Endothelial cell of umbilical vein (primary cell): ENCODE data around the gene RIF1. TPM values are rescaled to one million over a fixed set of nuclear protein-coding genes. Genes with fewer than 3 reads are reported as not detected.

ENCODE experiments used
- BruUV-seq: library from RNA; stranded (reverse); fragments of 400-500 nt; replicated peaks from 2 replicates; lab custom pipeline; 2021; lab: Mats Ljungman, UMichigan
- CTCF ChIA-PET: fragments of 300-600, 350-600 bp; sonication (Branson Sonifier 250); formaldehyde crosslinking; loops from one replicate; lab custom pipeline; 2021; ENCODE audit warnings: antibody characterized with exemption, inconsistent platforms; lab: Charles Lee
- POLR2A ChIA-PET: fragments of 300-600, 350-600 bp; sonication (Branson Sonifier 250); formaldehyde crosslinking; loops from one replicate; lab custom pipeline; 2021; ENCODE audit warnings: antibody characterized with exemption, inconsistent platforms; lab: Charles Lee
- DNase-seq: peaks from one replicate; pipeline ENCODE4 v3.0.0-alpha.2; 2011; ENCODE audit warnings: low read depth, low spot score
- FAIRE-seq: peaks from 2 replicates; lab custom pipeline; 2011; peaks lifted over from hg19 to GRCh38; lab: Jason Lieb, UNC
- H2AFZ ChIP-seq: 2 replicates; pipeline ENCODE4 v1.6.0; 2012; ENCODE audit warnings: low read depth, low read length, control low read depth, inconsistent platforms
- H3K27ac ChIP-seq: 2 replicates; pipeline ENCODE4 v1.5.1; 2011; ENCODE audit warnings: low read depth, mild to moderate bottlenecking, control low read depth, low read length, moderate library complexity; ENCODE audit not compliant: insufficient read depth
- H3K27me3 ChIP-seq, 2 experiments: 2 replicates each; pipeline versions ENCODE4 v1.6.0 to v1.6.1; 2011; ENCODE audit warnings: low read length in 2 of 2, mixed read lengths in 1 of 2; ENCODE audit not compliant: control insufficient read depth in 2 of 2, insufficient read depth in 2 of 2
- H3K36me3 ChIP-seq, 2 experiments: 2 replicates in 1 of 2; 3 replicates in 1 of 2; pipeline ENCODE4 v1.5.1; 2011; ENCODE audit warnings: low read length in 2 of 2, mild to moderate bottlenecking in 1 of 2, moderate library complexity in 1 of 2; ENCODE audit not compliant: control insufficient read depth in 2 of 2, insufficient read depth in 2 of 2; ENCODE audit errors: extremely low read depth in 1 of 2
- H3K4me1 ChIP-seq: 3 replicates; pipeline ENCODE4 v1.5.1; 2011; ENCODE audit warnings: mild to moderate bottlenecking, low read length; ENCODE audit not compliant: control insufficient read depth, insufficient read depth; ENCODE audit errors: extremely low read depth
- H3K4me2 ChIP-seq: 2 replicates; pipeline ENCODE4 v1.6.1; 2011; ENCODE audit warnings: low read length, control low read depth, mixed read lengths; ENCODE audit not compliant: insufficient read depth
- H3K4me3 ChIP-seq, 3 experiments: fragments of 200-600 bp in 1 of 3; sonication (generic), shearing (Covaris generic) in 1 of 3; replicated peaks in 1 of 3; 2 replicates each; pipeline ENCODE4 v1.5.1; 2011 to 2016; ENCODE audit warnings: control low read depth in 3 of 3, low read length in 3 of 3, mild to moderate bottlenecking in 2 of 3, inconsistent platforms in 1 of 3, low read depth in 1 of 3, moderate library complexity in 1 of 3; ENCODE audit not compliant: insufficient read depth in 1 of 3
- H3K79me2 ChIP-seq: 2 replicates; pipeline ENCODE4 v1.6.0; 2012; ENCODE audit warnings: low read length, inconsistent platforms; ENCODE audit not compliant: control insufficient read depth, insufficient read depth
- H3K9ac ChIP-seq: replicated peaks from 2 replicates; pipeline ENCODE3; 2011; ENCODE audit warnings: low read length, control low read depth; ENCODE audit not compliant: insufficient read depth; ENCODE audit errors: extremely low read depth
- H3K9me1 ChIP-seq: replicated peaks from 3 replicates; pipeline ENCODE4 v1.6.0; 2011; ENCODE audit warnings: mild to moderate bottlenecking, low read length; ENCODE audit not compliant: control insufficient read depth, insufficient read depth; ENCODE audit errors: extremely low read depth
- H3K9me3 ChIP-seq: replicated peaks from 2 replicates; pipeline ENCODE4 v1.5.1; 2012; ENCODE audit warnings: low read length, inconsistent platforms; ENCODE audit not compliant: control insufficient read depth, insufficient read depth
- H4K20me1 ChIP-seq: replicated peaks from 2 replicates; pipeline ENCODE3; 2011; ENCODE audit warnings: mild to moderate bottlenecking, low read length; ENCODE audit not compliant: control insufficient read depth, insufficient read depth; ENCODE audit errors: extremely low read depth
- EZH2 ChIP-seq: IDR thresholded peaks from 2 replicates; pipeline ENCODE4 v1.6.1; 2012; ENCODE audit warnings: borderline replicate concordance, low read depth, mild to moderate bottlenecking, moderate library complexity, low read length, inconsistent platforms; ENCODE audit not compliant: severe bottlenecking
- FOS ChIP-seq: IDR thresholded peaks from 2 replicates; pipeline ENCODE4 v1.6.1; 2011; ENCODE audit warnings: mild to moderate bottlenecking, low read length, moderate library complexity, borderline replicate concordance; ENCODE audit not compliant: insufficient read depth
- GATA2 ChIP-seq: IDR thresholded peaks from 2 replicates; pipeline ENCODE4 v1.7.0; 2011; ENCODE audit warnings: low read depth, mild to moderate bottlenecking, moderate library complexity, mixed read lengths, low read length; ENCODE audit not compliant: insufficient read length, insufficient read depth
- JUN ChIP-seq: IDR thresholded peaks from 2 replicates; pipeline ENCODE4 v1.6.1; 2011; ENCODE audit warnings: borderline replicate concordance, low read depth; ENCODE audit not compliant: insufficient read length, insufficient read depth
- MAX ChIP-seq: IDR thresholded peaks from 2 replicates; pipeline ENCODE4 v1.6.1; 2011; ENCODE audit not compliant: insufficient read depth, insufficient read length
- MYC ChIP-seq: IDR thresholded peaks from one replicate; pipeline ENCODE4 v1.6.1; 2011; ENCODE audit warnings: mild to moderate bottlenecking, low read depth, low read length
- POLR2A ChIP-seq: IDR thresholded peaks from 2 replicates; pipeline ENCODE4 v1.6.1; 2012; ENCODE audit warnings: low read depth, mild to moderate bottlenecking, control low read depth, low read length
- POLR2AphosphoS5 ChIP-seq: IDR thresholded peaks from 2 replicates; pipeline ENCODE4 v1.6.1; 2012; ENCODE audit warnings: low read depth, mild to moderate bottlenecking, control low read depth, low read length, moderate library complexity; ENCODE audit not compliant: insufficient read depth
- dilution Hi-C: fragments of 300-500 bp; cut with MboI; formaldehyde crosslinking; loops from one replicate; pipeline ENCODE4 v1.15.0; 2019; ENCODE audit warnings: low sequenced_read_pairs; ENCODE audit not compliant: extremely low pct_ligation_motif_present
- intact Hi-C: fragments of 100-400 bp; cut with micrococcal nuclease; formaldehyde crosslinking; loops from one replicate; pipeline ENCODE4 v1.10.0; 2022
- polyA plus RNA-seq, 4 experiments: library from polyadenylated mRNA; depleted of rRNA in 3 of 4; stranded (reverse) in 3 of 4; unstranded in 1 of 4; fragments of >200 nt; gene quantifications; 2 replicates each; pipeline versions ENCODE4 v1.2.1 to v1.2.3, GENCODE V29; 2011 to 2012; ENCODE audit warnings: missing spikeins in 1 of 4
- total RNA-seq: library from RNA; stranded (reverse); gene quantifications from 2 replicates; pipeline ENCODE4 v1.2.3, GENCODE V29; 2021
- TF ChIP-seq, protein P1 (sequence below), 2 donors: IDR thresholded peaks; 1 replicate in 1 of 2; 2 replicates in 1 of 2; pipeline ENCODE4 v1.5.1; 2011; ENCODE audit warnings: low read length in 2 of 2, mild to moderate bottlenecking in 2 of 2, moderate library complexity in 2 of 2, control low read depth in 1 of 2, inconsistent platforms in 1 of 2, low read depth in 1 of 2; ENCODE audit not compliant: insufficient read depth in 1 of 2; ENCODE audit errors: extremely low read depth in 1 of 2

The RIF1 gene
- total and polyA plus RNA-seq, 2 donors (not counting 3 experiments of a cell fraction or from before 2014, with no cell fraction given) = 5.1 to 55.3 TPM

- Histone ChIP-seq H3K79me2 (no peaks in the 10 kb centered on the region), H3K27me3 (no peaks in the 10 kb centered on the region), H3K4me2 (no peak overlapping the region), H3K9me3 (no peaks in the 10 kb centered on the region), H3K9ac (no peak overlapping the region), H4K20me1 (no peaks in the 10 kb centered on the region), H3K9me1 (no peaks in the 10 kb centered on the region), H3K4me3 (no peak overlapping the region), H3K27ac (no peak overlapping the region), H3K36me3 (no peaks in the 10 kb centered on the region), H3K4me1 (no peaks in the 10 kb centered on the region), H2AFZ (no peak overlapping the region)
- no peak for DNase-seq
- POLR2A ChIA-PET = no interaction called here
- CTCF ChIA-PET = no interaction called here
- FAIRE-seq = no peak
- no TSS peak for BruUV-seq
- dilution Hi-C loops = no loop called here
- intact Hi-C loops = no loop called here
- TF ChIP-seq, protein P1, sequence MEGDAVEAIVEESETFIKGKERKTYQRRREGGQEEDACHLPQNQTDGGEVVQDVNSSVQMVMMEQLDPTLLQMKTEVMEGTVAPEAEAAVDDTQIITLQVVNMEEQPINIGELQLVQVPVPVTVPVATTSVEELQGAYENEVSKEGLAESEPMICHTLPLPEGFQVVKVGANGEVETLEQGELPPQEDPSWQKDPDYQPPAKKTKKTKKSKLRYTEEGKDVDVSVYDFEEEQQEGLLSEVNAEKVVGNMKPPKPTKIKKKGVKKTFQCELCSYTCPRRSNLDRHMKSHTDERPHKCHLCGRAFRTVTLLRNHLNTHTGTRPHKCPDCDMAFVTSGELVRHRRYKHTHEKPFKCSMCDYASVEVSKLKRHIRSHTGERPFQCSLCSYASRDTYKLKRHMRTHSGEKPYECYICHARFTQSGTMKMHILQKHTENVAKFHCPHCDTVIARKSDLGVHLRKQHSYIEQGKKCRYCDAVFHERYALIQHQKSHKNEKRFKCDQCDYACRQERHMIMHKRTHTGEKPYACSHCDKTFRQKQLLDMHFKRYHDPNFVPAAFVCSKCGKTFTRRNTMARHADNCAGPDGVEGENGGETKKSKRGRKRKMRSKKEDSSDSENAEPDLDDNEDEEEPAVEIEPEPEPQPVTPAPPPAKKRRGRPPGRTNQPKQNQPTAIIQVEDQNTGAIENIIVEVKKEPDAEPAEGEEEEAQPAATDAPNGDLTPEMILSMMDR (IDR thresholded peaks at IDR 0.05; ENCODE audit: extremely low read depth in 1 of 2, insufficient read depth in 1 of 2, low read depth in 1 of 2, low read length in 2 of 2) = no peak
- TF ChIP-seq MAX = no peak
- no peak for TF ChIP-seq POLR2A
- no peak for TF ChIP-seq POLR2AphosphoS5
- no peak for TF ChIP-seq GATA2
- no peak for TF ChIP-seq FOS
- no peak for TF ChIP-seq MYC
- no peak for TF ChIP-seq EZH2
- no peak for TF ChIP-seq JUN
Observed at GRCh38 chr2:151380580-151381235, 29.0 kb upstream of the RIF1 start.
